Activated B cell treated with CpG ODN at 0.5 μM for 24 hours (primary cell): ENCODE data around the gene ZNF689. TPM values are rescaled to one million over a fixed set of nuclear protein-coding genes. Genes with fewer than 3 reads are reported as not detected.
A peak's percentile ranks its signal among the peaks of the same experiment; 100 is the strongest.

Experiments
- ATAC-seq: fragments of 200-7000 bp; cut with Tn5 transposase; one replicate; pipeline ENCODE4 v1.10.0; 2021; ENCODE audit warnings: low read depth, mild to moderate bottlenecking, moderate library complexity
- CTCF ChIA-PET: fragments of 350-600 bp; sonication (Branson Sonifier 250); formaldehyde crosslinking; loops from one replicate; lab custom pipeline; 2021; ENCODE audit warnings: antibody characterized with exemption; lab: Charles Lee
- POLR2A ChIA-PET: fragments of 350-600 bp; sonication (Branson Sonifier 250); formaldehyde crosslinking; loops from one replicate; lab custom pipeline; 2021; ENCODE audit warnings: antibody characterized with exemption; lab: Charles Lee
- DNase-seq: peaks from one replicate; pipeline ENCODE4 v3.0.0; 2022
- H3K27ac Mint-ChIP-seq: one replicate; pipeline ENCODE4 v1.8.0; 2020; ENCODE audit warnings: mixed read lengths
- H3K27me3 Mint-ChIP-seq: one replicate; pipeline ENCODE4 v1.8.0; 2021; ENCODE audit warnings: mixed read lengths
- H3K36me3 Mint-ChIP-seq: one replicate; pipeline ENCODE4 v1.8.0; 2021; ENCODE audit warnings: low read depth, mixed read lengths
- H3K4me1 Mint-ChIP-seq: one replicate; pipeline ENCODE4 v1.8.0; 2021; ENCODE audit warnings: mixed read lengths
- H3K4me3 Mint-ChIP-seq: one replicate; pipeline ENCODE4 v1.8.0; 2020; ENCODE audit warnings: mild to moderate bottlenecking, mixed read lengths
- H3K9me3 Mint-ChIP-seq: one replicate; pipeline ENCODE4 v1.8.0; 2020; ENCODE audit warnings: mixed read lengths
- intact Hi-C: fragments of 100-400 bp; cut with micrococcal nuclease; formaldehyde crosslinking; loops from one replicate; pipeline ENCODE4 v1.15.1; 2024
- total RNA-seq: library from RNA; stranded (reverse); gene quantifications from 2 replicates; pipeline ENCODE4 v1.2.3, GENCODE V29; 2022
- TF ChIP-seq, protein P1 (sequence below): fragments of 200-600 bp; IDR thresholded peaks from one replicate; pipeline ENCODE4 v1.8.0; 2022; ENCODE audit warnings: antibody characterized with exemption, mild to moderate bottlenecking

ZNF689 gene
- total RNA-seq, 1 donor from 2014 or later = 10.1 TPM

DNA sequence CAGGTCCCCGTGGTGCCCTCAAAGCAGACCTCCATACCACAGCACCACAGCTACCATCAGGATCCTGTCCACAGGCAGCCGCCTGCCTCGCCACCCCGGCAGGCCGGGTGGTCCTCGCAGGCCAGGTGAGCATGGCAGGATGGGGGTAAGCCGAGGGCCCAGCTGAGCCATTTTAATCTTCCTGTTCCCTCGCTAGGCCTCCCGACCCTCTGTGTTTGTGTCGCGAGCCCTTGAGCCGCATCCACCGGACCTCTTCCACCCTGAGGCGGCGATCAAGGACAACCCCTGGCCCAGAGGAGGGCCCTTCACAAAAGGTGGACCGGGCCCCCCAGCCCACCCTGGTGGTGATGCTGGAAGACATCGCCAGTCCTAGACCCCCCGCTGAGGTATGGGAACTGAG lies 42.5 kb upstream of the ZNF689 start:
- ATAC-seq (no peak), DNase-seq (no peak)
- H3K36me3 Mint-ChIP-seq = peaks cover 48% of the 10 kb centered on the region
- no peaks in the 10 kb centered on the region for H3K9me3 Mint-ChIP-seq
- no peak overlapping the region for H3K27ac Mint-ChIP-seq
- TF ChIP-seq, protein P1, sequence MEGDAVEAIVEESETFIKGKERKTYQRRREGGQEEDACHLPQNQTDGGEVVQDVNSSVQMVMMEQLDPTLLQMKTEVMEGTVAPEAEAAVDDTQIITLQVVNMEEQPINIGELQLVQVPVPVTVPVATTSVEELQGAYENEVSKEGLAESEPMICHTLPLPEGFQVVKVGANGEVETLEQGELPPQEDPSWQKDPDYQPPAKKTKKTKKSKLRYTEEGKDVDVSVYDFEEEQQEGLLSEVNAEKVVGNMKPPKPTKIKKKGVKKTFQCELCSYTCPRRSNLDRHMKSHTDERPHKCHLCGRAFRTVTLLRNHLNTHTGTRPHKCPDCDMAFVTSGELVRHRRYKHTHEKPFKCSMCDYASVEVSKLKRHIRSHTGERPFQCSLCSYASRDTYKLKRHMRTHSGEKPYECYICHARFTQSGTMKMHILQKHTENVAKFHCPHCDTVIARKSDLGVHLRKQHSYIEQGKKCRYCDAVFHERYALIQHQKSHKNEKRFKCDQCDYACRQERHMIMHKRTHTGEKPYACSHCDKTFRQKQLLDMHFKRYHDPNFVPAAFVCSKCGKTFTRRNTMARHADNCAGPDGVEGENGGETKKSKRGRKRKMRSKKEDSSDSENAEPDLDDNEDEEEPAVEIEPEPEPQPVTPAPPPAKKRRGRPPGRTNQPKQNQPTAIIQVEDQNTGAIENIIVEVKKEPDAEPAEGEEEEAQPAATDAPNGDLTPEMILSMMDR = no peak
- H3K4me3 Mint-ChIP-seq = peak overlapping the region; percentile 82
- H3K27me3 Mint-ChIP-seq = no peaks in the 10 kb centered on the region
- H3K4me1 Mint-ChIP-seq = peaks cover 35% of the 10 kb centered on the region
- ChIA-PET POLR2A (interaction anchor here (0.7 kb wide), 2 partner anchors 45 to 1007 kb away, joined by 3 to 7 read pairs; no protein-coding TSS in a partner anchor), CTCF (no interaction called here)
- intact Hi-C loops = loop anchor here (5.0 to 10.0 kb wide), 2 partner anchors 160 to 588 kb away; partner anchors contain the start of gene ALDOA

DNA sequence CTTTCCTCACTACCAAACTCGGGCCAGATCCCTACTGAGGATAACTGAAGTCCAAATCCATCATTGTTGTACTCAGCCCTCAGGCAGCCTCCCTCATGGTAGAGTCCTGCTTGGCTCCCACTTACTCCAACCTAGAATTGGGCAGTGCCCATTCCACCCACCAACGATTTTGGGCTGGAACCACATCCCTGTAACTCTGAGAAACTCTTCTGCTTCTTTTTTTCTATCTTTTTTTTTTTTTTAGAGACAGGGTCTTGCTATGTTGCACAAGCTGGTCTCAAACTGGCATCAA lies 41.8 kb upstream of the ZNF689 start:
- intact Hi-C loops = loop anchor here (5.0 to 10.0 kb wide), 2 partner anchors 160 to 587 kb away; partner anchors contain the start of gene ALDOA
- ChIA-PET POLR2A (interaction anchor here (0.6 to 0.8 kb wide), 5 partner anchors 9 to 1006 kb away, joined by 3 to 7 read pairs (median 4); no protein-coding TSS in a partner anchor), CTCF (interaction anchor here (2.7 kb wide), 1 partner anchor 8 kb away, joined by 9 read pairs; no protein-coding TSS in a partner anchor)
- Mint-ChIP-seq H3K36me3 (peaks cover 48% of the 10 kb centered on the region), H3K27me3 (no peaks in the 10 kb centered on the region), H3K27ac (peak overlapping the region; percentile 77), H3K4me1 (peaks cover 28% of the 10 kb centered on the region), H3K4me3 (peak overlapping the region; percentile 82), H3K9me3 (no peaks in the 10 kb centered on the region)
- no peak for DNase-seq
- TF ChIP-seq, protein P1 = no peak
- ATAC-seq = no peak

DNA sequence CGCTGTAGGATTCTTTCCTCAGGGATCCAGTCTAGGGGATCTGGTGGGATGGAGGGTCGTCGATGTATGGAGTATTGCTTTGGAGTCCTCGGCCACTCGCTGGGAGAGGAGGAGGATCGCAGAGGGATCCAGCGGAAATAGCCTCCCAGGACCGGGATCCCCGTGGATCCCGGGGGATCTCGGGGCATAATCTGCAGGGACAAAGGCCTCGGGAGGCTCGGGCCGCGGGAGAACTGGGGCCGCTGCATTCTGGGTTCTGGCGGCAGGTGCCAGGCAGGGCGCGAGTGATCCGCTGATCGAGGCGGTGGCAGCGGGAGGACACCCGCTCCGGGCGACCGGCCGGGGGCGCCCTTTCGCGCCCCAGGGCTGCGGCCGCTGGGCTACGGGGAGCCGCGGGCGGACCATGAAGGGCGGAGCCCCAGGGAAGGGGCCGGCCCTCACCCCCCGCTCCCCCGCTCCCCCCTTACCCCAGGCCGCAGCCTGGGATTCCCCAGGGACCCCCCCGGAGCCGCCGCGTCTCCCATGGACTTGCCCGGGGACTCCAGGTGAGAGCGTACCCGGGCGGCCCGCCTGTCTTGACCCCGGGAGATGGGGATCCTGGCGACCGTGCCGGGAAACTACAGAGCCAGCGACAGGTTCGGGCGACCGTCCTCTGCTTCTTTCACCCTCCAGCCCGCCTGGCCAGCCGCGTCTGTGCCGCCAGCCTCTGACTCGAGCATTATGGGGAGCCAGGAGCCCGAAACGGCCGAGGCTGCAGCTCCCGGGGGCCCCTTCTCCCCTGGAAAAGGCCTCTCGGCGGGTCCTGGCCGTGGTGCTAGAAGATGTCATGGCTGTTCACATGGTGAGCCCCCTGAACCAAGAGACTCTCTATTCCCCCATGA lies 41.2 kb upstream of the ZNF689 start:
- TF ChIP-seq, protein P1 = no peak
- DNase-seq (peak; percentile 73), ATAC-seq (peak; percentile 65)
- POLR2A ChIA-PET = interaction anchor here (0.6 to 2.9 kb wide), 28 partner anchors 8 to 1667 kb away, joined by 3 to 96 read pairs (median 6); partner anchors contain the start of genes ALDOA, ARMC5, FBRS and LAT
- Mint-ChIP-seq H3K4me3 (peak overlapping the region; percentile 96), H3K27ac (peak overlapping the region; percentile 95), H3K4me1 (peaks cover 25% of the 10 kb centered on the region), H3K9me3 (no peaks in the 10 kb centered on the region), H3K27me3 (no peaks in the 10 kb centered on the region), H3K36me3 (peaks cover 44% of the 10 kb centered on the region)
- intact Hi-C loops = loop anchor here (1.0 to 10.0 kb wide), 7 partner anchors 43 to 587 kb away; partner anchors contain the start of genes ALDOA, PHKG2, ZNF646 and ZNF668
- CTCF ChIA-PET = interaction anchor here (1.1 to 2.7 kb wide), 8 partner anchors 9 to 269 kb away, joined by 3 to 13 read pairs (median 6); partner anchors contain the start of genes SEPTIN1 and ZNF764

DNA sequence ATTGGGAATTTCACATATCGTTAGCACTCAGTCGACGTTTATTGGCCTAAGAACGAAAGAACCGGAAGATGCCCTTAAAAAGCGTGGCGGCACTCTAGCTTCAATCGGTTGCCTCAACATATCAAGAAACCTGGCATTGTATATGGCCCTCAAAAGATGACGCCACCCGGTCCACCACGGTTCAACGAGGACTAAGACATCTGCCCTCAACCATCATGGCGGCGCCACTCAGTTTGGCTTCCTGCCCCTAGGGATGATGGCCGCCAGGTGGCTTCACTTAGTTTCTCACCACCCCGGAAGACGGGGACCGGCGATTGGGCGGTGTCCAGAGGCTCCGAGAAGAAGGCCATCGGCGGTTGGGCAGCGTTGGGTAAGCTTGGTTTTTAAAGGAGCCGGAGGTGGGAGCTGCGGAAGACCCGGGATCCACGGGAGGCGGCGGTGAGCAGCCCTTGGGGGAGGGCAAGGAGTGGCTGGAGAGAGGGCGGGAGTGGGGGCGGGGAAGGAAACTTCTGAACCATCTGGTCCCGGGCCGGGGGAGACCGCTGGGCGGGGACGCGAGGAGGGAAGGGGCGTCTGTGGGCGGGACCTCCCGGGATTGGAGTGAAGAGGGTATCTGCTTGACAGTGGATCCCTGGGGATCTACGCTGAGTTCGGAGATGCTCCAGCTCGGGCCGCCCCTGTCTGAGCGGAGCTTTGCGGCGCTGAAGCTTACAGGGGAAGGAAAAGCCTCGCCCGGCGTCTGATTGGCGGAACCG lies 40.4 kb upstream of the ZNF689 start, which contains the start of gene PRR14:
Gene PRR14, plus strand, starts transcription at position 592 of the 755 bp plus-strand sequence. CDS start 686 bp downstream, outside the sequence.
- ChIA-PET POLR2A (interaction anchor here (0.5 to 2.9 kb wide), 39 partner anchors 9 to 1666 kb away, joined by 3 to 96 read pairs (median 6); partner anchors contain the start of genes ALDOA, ARMC5, DCTPP1 and FBRS), CTCF (interaction anchor here (0.7 to 2.7 kb wide), 9 partner anchors 10 to 268 kb away, joined by 3 to 13 read pairs (median 6); partner anchors contain the start of genes SEPTIN1 and ZNF764)
- TF ChIP-seq, protein P1 = no peak
- H3K9me3 Mint-ChIP-seq = no peaks in the 10 kb centered on the region
- H3K27me3 Mint-ChIP-seq = no peaks in the 10 kb centered on the region
- peaks cover 24% of the 10 kb centered on the region for H3K4me1 Mint-ChIP-seq
- ATAC-seq = peak; percentile 72
- peak; percentile 90 for DNase-seq
- peak within 1 kb of the TSS; percentile 95 for H3K27ac Mint-ChIP-seq
- H3K4me3 Mint-ChIP-seq = peak within 1 kb of the TSS; percentile 96
- intact Hi-C loops = loop anchor here (1.0 to 10.0 kb wide), 16 partner anchors 8 to 586 kb away; partner anchors contain the start of genes ALDOA, CFAP119, DCTPP1 and FBRS
- peaks cover 36% of the 10 kb centered on the region for H3K36me3 Mint-ChIP-seq
